Measurements from ENCODE around the gene OGG1.

Gene OGG1

DNA sequence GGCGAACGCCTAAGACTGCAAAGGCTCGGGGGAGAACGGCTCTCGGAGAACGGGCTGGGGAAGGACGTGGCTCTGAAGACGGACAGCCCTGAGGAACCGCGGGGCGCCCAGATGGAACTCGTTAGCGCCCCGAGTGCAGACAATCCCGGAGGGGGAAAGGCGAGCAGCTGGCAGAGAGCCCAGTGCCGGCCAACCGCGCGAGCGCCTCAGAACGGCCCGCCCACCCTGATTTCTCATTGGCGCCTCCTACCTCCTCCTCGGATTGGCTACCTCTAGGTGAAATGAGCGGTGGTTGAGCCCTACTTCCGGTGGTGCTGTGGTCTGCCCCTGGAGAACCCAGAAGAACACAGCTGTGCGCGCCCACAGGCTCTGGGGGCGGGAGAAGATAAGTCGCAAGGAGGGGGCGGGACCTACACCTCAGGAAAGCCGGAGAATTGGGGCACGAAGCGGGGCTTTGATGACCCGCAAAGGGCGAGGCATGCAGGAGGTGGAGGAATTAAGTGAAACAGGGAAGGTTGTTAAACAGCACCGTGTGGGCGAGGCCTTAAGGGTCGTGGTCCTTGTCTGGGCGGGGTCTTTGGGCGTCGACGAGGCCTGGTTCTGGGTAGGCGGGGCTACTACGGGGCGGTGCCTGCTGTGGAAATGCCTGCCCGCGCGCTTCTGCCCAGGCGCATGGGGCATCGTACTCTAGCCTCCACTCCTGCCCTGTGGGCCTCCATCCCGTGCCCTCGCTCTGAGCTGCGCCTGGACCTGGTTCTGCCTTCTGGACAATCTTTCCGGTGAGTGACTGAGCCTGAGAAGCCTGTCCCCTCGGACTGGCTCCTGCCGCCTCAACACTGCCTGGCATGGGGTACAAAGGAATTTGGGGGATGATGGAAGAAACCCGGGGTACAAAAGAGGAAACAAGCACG lies at the start of gene OGG1:
TSS of gene OGG1 (plus strand) at position 308 of the 911 bp plus-strand sequence. CDS start at position 643, 335 bp downstream.
- DNase-seq: peak; percentile 100

DNA sequence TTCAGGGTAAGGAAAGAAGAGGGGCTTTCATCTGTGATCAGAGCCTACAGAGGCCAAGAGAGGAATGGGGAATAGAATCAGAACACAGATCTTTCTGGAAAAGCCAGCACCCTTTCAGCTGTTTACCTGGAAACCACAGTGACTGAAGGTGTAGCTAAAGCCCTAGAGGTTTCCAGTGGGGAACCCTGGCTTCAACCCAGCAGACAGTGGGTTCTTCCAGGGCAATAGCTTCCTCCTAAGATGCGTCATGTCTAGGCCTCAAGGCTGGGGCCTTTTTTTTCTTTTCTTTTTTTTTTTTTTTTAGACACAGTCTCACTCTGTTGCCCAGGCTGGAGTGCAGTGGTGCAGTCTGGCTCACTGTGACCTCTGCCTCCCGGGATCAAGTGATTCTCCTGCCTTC lies 49.2 kb upstream of the OGG1 start:
- DNase-seq: no peak

GRCh38 chr3:9701006-9701405 lies 48.7 kb upstream of the OGG1 start:
- DNase-seq: no peak

DNA sequence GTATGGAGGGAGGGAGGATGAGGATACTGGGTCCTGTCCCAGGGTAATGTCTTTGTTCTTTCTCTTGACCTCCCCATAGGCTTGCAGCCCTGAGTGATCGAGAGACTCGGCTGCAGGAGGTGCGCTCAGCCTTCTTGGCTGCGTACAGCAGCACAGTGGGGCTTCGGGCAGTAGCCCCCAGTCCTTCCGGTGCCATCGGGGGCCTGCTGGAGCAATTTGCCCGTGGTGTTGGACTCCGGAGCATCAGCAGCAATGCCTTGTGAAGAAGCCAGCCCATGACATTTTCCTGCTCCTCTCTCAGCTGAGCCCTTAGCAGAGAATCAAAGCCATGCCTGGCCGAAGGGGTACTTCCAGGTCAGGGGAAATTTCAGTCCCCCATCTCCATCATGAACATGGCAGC lies 48.0 kb upstream of the OGG1 start:
- no peak for DNase-seq

- no peak for DNase-seq
These were observed 46.5 kb upstream of the OGG1 start for GRCh38 chr3:9703240-9703639.

DNA sequence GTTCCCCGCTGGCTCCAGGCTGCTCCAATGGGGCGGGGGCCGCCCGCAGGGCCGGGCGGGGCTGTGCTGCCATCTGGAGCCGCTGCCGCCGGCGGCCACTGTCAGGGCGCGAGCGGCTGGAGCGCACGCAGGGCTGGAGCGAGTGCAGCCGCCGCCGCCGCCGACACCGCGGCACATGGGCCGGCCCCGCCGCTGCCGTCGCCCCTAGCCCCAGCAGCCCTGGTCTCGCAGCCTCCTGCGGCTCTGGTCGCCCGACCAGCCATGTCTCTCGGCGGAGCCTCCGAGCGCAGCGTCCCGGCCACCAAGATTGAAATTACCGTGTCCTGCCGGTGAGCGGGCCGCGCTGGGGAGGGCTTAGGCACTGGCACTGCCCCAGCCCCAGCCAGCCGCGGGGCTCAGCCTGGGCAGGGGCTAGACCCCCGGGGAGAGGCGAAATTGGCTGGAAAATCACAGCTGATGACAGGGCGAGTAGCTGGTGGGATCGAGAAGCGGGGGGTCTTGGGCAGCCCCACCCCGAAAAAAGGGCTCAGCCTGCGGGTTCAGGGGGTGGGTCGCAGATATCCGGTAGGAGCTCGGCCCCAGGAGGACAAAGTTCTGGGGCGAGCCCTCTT lies 45.9 kb upstream of the OGG1 start, which contains the start of gene CPNE9:
TSS of gene CPNE9 (plus strand) at position 98 of the 611 bp plus-strand sequence. CDS start at position 262, 164 bp downstream.
- no peak for DNase-seq

DNA sequence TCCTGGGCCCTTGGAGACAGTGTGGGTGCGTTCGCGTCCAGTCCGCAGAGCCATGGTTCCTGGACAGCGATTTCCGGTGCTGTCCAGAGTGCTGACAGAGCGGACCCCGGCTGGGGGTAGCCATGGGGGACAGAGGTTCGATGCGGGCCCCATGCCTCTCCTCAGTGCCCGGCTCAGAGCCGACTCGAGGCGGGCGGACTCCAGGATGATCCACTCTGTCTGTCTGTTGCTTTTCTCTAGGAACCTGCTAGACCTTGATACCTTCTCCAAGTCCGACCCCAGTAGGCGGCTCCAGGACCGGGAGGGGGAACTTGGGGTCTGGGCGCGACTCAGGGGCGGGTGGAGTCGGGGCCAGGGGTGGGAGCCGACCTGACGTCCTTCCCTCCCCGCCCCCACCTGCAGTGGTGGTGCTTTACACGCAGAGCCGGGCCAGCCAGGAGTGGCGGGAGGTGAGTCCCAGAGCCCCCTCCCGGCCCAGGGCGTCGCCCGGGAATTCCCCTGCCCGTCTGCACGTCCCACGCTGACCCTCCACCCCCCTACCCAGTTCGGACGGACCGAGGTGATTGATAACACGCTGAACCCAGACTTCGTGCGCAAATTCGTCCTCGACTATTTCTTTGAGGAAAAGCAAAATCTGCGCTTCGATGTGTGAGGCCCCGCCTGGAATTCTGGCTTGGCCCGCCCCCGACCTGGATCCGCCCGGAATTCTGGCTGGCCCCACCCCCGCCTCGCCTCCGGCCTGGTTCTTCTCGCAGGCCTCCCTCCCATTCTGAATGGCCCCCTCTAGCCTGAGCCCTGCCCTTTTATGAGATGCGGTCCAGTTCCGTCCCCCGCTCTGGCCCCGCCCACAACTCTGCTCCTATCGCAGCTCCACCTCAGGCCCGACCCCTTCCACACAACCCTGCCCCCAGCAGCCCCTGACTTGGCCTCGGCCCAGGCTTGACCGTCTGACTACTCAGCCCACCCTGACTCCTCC lies 45.1 kb upstream of the OGG1 start:
- peak; percentile 24 for DNase-seq

DNA sequence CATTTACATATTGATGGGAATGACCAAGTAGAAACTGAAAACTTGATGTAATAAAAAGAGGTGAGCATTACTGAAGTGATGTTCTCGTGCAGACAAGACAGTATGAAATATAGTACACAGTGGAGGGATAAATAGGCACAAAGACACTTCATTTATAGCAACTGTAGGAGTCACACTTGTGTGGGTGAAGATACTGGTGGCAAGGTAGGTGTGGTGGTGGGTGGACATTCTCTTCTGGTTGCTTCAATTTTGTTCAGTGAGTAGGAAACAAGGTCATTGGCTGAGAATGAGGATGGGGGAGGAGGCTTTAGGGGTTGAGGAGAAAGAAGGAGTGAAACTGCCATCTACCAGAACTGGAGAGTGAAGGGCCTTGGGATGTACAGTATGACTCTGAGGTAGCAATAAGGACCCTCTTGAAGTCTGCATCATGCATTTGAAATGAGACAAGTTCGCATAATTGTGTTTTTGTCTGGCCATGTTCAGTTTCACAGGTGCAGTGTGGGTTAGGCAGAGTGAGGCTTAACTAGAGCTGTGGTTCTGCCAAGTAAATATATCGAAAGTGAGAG lies 39.5 kb upstream of the OGG1 start:
- DNase-seq: no peak

DNA sequence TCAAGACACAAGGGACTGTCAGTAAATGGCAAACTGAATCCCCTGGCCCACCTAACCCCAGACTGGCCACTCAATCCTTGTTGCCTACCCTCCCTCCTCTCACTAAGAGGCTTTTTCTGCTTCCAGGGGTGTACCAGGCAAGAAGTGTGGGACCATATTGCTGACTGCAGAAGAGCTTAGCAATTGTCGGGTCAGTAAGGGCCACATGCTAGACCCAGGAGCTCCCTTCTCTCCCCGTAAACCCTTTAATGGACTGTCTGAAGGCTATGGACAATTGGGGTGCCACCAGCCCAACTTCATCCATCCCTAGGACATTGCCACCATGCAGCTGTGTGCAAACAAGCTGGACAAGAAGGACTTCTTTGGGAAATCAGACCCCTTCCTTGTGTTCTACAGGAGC lies 37.3 kb upstream of the OGG1 start:
- no peak for DNase-seq

- DNase-seq: no peak
These were observed 36.6 kb upstream of the OGG1 start for GRCh38 chr3:9713142-9713541.

GRCh38 chr3:9715136-9715535 lies 34.6 kb upstream of the OGG1 start:
- peak; percentile 53 for DNase-seq

GRCh38 chr3:9715764-9716437 lies 33.9 kb upstream of the OGG1 start:
- peak; percentile 99 for DNase-seq

- DNase-seq: no peak
These were observed 32.8 kb upstream of the OGG1 start for GRCh38 chr3:9716801-9717555.

GRCh38 chr3:9717563-9717962 lies 32.2 kb upstream of the OGG1 start:
- no peak for DNase-seq

- DNase-seq: no peak
These were observed 31.6 kb upstream of the OGG1 start for GRCh38 chr3:9718118-9718517.

DNA sequence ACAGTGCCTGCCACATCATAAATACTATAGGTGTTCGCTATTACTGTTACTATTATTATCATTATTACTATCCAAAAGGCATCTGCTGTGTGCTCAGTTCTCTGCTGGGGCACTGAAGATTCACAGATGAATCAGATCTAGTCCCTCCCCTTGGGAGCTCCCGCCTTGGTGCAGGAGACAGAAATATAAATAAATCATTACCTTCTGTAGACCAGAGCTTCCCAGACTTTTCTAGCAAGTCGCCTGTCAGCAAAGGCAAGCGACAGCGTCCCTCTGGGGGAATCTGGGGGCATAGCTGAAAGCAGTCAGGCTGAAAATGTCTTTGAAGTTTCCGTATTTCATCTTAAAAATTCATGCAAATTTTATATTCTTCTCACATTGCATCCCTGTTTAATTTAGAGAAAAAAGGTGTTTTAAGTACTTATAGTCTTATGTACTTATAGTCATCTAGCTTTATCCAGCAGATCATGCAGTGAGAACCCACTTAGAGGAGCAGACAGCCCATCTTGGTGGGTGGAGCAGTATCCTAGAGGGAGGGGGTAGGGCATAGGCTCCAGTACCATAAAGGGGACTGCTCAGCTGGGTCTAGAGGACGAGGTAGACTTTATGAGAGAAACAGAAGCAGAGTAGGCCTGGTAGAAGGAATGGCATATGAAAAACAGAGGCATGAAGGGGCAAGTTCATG lies 28.6 kb upstream of the OGG1 start:
- DNase-seq: no peak

DNA sequence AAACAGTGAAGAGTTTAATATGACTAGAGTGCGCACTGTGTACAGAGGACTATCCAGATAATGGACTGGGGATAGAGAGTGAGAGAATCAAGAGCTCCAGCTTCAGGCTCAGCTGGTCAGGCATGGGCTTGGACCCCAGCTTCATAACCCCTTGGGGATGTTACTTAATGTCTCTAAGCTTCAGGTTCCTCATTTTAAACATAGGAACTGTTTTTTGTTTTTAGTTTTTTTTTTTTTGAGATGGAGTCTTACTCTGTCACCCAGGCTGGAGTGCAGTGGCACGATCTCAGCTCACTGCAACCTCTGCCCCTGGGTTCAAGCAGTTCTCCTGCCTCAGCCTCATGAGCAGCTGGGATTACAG lies 28.1 kb upstream of the OGG1 start:
- DNase-seq: no peak

DNA sequence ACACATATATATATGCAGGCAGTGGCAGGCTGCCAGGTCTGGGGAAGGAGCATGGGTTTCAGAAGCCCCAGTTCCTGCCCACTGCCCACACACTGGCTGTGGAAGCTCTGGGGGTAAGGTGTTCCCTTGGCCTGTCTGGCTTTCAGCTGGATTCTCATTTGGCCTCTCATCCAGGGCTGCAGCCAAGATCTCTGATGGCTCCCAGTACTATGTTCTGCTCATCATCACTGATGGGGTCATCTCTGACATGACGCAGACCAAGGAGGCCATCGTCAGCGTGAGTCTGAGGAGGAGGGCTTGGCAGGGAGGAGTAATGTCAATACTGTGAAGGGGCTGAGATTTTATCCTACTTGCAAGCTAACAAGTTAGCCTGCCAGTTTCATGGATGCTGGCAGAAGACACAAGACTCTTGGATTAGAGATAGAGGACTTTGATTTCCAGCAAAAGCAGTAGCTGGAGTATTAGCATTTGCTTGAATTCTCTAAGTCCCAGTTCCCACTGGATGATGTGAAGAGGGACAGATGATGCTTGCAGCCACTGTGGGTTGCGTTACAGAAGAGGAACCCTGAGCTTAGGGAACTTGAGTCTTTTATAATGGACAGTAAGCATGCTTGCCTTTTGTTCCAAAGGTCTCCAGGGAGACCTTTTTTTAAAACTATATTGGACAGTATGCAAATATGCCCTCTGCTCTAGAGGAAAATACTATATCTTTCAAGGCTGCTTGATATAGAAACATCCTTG lies 23.8 kb upstream of the OGG1 start:
- DNase-seq: no peak

- peak; percentile 67 for DNase-seq
These were observed 22.6 kb upstream of the OGG1 start for GRCh38 chr3:9727041-9727595.

DNA sequence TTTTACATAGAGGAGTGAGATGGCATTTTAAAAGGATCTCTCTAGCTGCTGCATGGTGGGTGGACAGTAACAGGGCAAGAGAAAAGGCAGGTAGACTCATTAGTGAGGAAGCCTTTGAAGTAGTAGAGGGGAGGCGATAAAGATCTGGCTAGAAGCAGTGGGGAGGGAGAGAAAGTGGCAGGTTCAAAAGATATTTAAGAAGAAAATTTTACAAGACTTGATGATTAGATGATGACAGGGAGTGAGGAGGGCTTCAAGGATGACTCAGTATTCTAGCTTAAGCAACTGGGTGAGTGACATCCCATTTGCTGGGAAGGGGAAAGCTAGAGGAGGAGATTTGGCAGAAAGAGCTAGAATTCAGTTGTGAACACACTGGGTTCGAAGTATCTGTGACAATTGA lies 22.0 kb upstream of the OGG1 start:
- no peak for DNase-seq

All from OCI-M1 (cell line).